ENCODE results near the gene ADORA1. TPM values are rescaled to one million over a fixed set of nuclear protein-coding genes. Genes with fewer than 3 reads are reported as not detected.

ADORA1 gene
- total RNA-seq, 2 experiments from 2014 or later = not detected

DNA sequence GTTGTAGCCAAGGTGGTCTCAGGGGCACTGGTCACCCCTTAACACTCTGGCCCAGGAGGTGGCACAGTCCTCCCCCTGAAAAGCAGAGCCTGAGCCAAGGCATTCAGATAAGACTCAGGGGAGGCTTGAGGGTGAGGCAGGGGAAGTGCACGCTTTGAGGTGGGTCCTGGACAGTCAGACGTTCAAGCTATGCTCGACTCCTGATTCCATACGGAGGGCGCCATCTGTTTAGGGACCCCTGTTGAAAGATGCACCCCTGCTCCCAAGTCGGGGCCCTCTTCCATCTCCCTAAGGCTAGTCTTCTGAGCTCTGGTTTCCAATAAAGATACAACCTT lies 71.9 kb downstream of the ADORA1 start:
- no peaks in the 10 kb centered on the region for H3K9me3 Mint-ChIP-seq
- DNase-seq = no peak
- H3K4me1 Mint-ChIP-seq = peaks cover 4% of the 10 kb centered on the region
- no peak overlapping the region for H3K27ac Mint-ChIP-seq
- no peaks in the 10 kb centered on the region for H3K27me3 Mint-ChIP-seq
- H3K36me3 Mint-ChIP-seq = no peaks in the 10 kb centered on the region
- no peak overlapping the region for H3K4me3 Mint-ChIP-seq

DNA sequence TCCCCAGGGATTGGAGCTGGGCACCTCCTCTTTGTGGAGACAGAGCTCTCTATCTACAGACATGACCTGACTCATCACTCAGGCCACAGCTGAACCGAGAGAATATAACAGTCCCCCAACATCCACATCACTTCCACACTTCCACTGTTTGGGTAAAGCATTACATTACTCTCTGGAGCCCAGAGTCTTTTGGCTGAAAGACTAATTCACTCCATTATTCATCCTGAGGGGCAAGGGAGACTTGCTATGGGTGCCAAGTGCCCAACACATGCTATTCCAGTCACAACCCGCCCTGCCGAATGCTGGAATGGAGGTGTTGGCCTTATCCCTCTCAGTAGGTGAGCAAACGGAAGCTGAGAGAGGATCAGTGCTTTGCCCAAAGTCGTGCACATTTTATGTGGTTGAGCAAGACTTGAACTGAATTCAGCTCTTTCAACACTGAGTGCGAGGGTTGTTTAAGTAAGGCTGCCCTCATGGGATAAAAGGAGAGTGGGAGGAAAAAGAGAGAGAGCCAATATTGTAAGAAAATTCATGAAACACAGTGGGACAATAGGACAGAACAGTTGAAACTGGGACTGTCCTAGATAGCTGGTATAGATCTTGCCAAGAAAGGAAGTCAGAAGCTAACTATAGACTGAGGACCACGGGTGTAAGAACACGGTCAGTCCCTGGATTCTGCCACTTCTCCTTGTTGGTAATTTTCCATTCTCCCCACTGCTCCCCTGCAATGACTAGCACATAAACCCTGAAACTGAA lies 72.5 kb downstream of the ADORA1 start:
- Mint-ChIP-seq H3K4me3 (no peak overlapping the region), H3K9me3 (no peaks in the 10 kb centered on the region), H3K36me3 (no peaks in the 10 kb centered on the region), H3K27ac (no peak overlapping the region), H3K4me1 (peaks cover 4% of the 10 kb centered on the region), H3K27me3 (no peaks in the 10 kb centered on the region)
- DNase-seq = no peak

DNA sequence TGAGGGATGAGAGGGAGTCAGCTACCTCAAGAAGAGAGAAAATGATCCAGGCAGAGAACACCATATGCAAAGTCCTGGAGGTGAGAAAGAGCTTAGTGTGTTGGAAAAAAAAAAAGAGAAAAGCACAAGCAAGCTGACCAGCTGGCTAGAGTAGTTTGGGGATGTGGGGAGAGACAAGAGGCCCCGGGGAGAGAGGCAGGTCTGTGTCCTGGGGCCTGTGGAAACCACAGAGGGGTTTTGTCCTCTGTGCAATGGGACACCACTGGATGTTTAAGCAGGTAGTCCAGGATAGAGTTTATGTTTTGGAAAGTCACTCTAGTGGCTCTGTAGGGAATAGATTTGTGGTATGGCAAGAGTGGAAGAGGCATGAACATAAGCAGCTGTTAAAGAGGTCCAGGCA lies 73.4 kb downstream of the ADORA1 start:
- Mint-ChIP-seq H3K36me3 (no peaks in the 10 kb centered on the region), H3K9me3 (no peaks in the 10 kb centered on the region), H3K4me3 (no peak overlapping the region), H3K4me1 (peaks cover 4% of the 10 kb centered on the region), H3K27me3 (no peaks in the 10 kb centered on the region), H3K27ac (no peak overlapping the region)
- no peak for DNase-seq

DNA sequence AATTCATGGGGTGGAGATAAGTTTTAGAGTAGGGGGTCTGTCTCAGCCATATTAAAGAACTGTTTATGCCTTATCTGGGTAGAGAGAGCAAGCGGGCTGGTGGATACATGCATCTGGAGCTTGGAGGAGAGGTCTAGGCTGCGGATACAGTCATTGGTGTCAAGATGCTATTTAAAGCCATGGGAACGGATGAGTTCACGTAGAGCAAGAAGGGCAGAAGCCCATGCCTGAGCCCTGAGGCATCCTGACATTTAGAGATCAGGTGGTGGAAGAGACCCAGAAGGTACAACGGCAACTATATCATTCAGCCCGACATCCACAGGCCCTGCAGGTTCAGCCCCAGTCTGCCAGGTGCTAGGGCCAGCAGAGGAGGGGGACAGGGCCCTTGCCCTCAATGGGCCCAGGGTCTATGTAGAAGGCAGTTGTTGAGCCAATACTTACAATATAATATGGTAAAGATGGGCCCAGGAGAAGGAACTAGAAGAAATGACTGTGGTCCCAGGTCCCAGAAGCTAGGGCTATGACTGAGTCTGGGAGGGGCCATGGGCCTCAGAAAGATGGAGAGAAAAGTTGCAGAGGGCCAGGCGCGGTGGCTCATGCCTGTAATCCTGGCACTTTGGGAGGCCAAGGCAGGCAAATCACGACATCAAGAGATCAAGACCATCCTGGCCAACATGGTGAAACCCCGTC lies 74.1 kb downstream of the ADORA1 start:
- H3K4me1 Mint-ChIP-seq = peaks cover 4% of the 10 kb centered on the region
- no peak overlapping the region for H3K27ac Mint-ChIP-seq

DNA sequence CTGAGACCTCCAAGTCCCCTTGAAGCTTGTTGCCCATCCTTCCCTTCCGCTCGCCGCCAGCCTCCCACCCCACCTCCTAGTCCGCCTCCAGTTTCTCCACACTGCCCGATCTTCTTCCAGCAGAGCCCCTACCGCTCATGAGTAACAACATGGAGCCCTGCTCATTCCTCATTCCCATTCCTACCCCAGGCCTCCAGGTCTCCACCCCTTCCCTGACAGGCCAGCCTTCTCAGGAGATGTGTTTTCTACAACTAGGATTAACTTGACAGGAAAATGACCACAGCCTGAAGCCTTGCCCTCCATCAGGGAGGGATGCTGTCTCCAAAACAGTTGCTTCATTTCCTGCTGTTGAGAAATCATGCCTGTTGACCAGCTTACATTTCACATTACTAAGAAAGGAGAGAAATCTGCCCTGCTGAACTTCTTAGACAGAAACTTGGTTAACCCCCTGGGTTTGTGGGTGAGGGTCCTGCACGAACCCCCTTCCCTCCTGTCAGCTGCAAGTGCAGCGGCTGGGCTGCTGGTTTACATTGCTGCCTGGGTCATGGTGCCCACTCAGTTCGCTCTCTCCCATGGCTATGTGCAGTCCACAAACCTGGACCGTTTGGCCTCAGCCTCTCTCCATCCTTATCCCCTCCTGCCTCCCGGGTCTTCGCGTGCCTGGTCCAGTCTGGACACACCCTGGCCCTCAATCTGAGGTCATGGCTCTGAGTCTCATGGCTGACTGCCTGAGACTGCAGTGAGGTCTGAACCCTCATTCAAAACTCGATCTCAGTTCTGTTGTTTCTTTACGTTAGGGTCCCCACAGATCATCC lies 75.1 kb downstream of the ADORA1 start:
- H3K4me1 Mint-ChIP-seq = peaks cover 3% of the 10 kb centered on the region

More for the DNA sequence above, 74.1 kb downstream of the ADORA1 start:
- no peak for DNase-seq
- no peak overlapping the region for H3K4me3 Mint-ChIP-seq
- no peaks in the 10 kb centered on the region for H3K27me3 Mint-ChIP-seq
- H3K9me3 Mint-ChIP-seq = no peaks in the 10 kb centered on the region
- no peaks in the 10 kb centered on the region for H3K36me3 Mint-ChIP-seq

DNA sequence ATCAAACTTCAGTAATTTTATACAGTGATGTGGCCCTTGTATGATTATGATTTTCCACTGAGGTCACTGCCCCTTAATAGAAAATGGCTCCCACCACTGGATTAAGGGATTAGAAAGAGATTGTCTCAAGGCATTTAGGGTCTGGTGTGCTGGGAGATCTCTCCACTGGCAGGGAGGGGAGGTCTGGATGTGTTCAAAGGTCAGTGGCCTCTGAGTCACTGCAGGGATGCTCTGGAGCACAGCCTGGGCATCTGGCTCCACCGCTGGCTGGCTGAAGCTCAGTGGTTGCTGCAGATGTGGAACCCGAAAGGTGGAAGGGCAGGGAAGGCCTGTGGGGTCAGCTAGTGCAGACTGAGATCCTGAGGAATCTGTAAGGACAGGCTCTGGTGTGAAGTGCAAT lies 77.2 kb downstream of the ADORA1 start:
- H3K4me3 Mint-ChIP-seq = no peak overlapping the region
- no peak overlapping the region for H3K27ac Mint-ChIP-seq
- H3K9me3 Mint-ChIP-seq = no peaks in the 10 kb centered on the region
- no peaks in the 10 kb centered on the region for H3K4me1 Mint-ChIP-seq
- DNase-seq = no peak
- no peaks in the 10 kb centered on the region for H3K27me3 Mint-ChIP-seq
- H3K36me3 Mint-ChIP-seq = no peaks in the 10 kb centered on the region

More for the DNA sequence above, 75.1 kb downstream of the ADORA1 start:
- Mint-ChIP-seq H3K9me3 (no peaks in the 10 kb centered on the region), H3K36me3 (no peaks in the 10 kb centered on the region), H3K27ac (no peak overlapping the region), H3K4me3 (no peak overlapping the region), H3K27me3 (no peaks in the 10 kb centered on the region)
- DNase-seq = no peak

DNA sequence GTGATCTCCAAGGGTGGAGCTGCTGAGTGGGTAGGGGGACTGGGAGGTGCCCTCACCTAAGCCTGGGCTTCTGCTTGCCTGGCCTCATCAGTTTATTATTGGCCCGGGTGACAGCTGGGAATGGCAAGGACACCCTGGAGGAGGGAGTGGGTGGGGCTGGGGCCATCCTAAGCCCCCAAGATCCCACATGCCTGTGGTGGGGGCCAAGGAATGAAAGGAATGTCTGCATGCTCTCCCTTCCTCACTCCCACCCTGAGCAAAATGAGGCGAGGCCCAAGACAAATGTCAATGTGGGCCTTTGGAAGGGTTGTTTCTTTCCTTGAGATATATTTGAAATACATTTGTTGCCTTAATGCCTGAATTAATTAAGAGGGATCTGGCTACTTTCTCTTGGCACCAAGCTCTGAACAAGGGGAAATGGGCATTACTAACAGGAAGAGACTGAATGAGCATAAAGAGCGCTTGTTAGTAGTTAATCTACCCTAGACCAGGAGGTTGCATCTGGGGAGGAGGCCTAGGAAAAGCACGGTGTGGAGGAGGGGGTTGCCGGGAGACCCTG lies 78.7 kb downstream of the ADORA1 start:
- no peak for DNase-seq
- no peak overlapping the region for H3K27ac Mint-ChIP-seq
- H3K9me3 Mint-ChIP-seq = no peaks in the 10 kb centered on the region
- no peaks in the 10 kb centered on the region for H3K36me3 Mint-ChIP-seq
- no peaks in the 10 kb centered on the region for H3K27me3 Mint-ChIP-seq
- H3K4me3 Mint-ChIP-seq = no peak overlapping the region
- no peaks in the 10 kb centered on the region for H3K4me1 Mint-ChIP-seq

DNA sequence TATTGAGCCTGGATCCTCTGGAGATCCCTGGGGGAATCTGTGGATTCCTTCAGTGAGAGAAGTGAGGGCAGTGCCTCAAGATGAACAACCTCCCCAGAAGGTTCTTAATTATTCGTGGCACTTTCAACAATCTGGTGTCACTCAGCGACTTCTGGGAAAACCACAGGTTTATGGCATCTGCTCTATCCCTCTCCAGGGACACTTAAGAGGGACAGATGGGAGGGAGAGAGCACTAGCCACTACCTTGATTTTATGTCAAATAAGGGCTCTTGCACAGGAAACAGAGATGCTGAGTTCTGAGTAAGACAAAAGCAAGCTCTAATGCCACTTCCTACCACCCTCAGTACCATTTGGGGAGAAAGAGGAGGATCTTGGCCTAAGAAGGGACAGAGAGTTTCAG lies 80.2 kb downstream of the ADORA1 start:
- DNase-seq = no peak
- Mint-ChIP-seq H3K4me1 (no peaks in the 10 kb centered on the region), H3K36me3 (no peaks in the 10 kb centered on the region), H3K4me3 (no peak overlapping the region), H3K9me3 (no peaks in the 10 kb centered on the region), H3K27ac (no peak overlapping the region), H3K27me3 (no peaks in the 10 kb centered on the region)

DNA sequence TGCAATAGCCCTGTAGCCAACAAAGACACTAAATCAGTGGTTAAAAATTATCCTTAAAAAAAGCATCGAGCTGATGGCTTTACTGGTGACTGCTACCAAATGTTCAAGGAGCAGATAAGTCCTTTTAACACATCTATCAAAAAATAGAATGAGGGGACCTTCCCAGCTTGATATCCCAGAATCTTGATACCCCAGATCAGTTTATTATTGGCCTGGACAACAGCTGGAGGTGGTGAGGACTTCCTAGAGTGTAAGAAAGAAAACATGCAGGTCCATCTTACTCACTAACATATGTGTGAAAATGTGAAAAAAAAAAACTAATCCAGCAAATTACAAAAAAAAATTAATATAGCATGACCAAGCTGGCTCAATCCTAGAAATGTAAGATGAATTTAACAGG lies 80.7 kb downstream of the ADORA1 start:
- Mint-ChIP-seq H3K4me1 (no peaks in the 10 kb centered on the region), H3K27ac (no peak overlapping the region), H3K9me3 (no peaks in the 10 kb centered on the region), H3K27me3 (no peaks in the 10 kb centered on the region), H3K4me3 (no peak overlapping the region), H3K36me3 (no peaks in the 10 kb centered on the region)
- no peak for DNase-seq

DNA sequence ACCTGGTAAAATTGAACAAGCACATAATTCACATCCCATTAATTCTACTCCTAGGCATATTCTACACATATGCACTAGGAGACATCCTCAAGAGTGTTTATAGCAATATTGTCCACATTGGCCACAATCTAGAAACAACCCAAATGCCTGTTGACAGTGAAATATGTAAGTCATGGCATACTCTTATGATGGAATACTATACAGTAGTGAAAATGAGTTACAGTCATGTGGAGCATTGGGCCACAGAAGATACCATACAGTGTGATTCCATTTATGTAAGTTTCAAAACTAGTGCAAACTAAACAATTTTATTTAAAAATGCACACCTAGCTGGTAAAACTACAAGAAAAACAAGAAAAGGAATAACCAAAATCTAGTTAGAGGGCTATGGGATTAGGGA lies 82.8 kb downstream of the ADORA1 start:
- Mint-ChIP-seq H3K27me3 (no peaks in the 10 kb centered on the region), H3K4me3 (no peak overlapping the region), H3K36me3 (no peaks in the 10 kb centered on the region), H3K27ac (no peak overlapping the region), H3K9me3 (no peaks in the 10 kb centered on the region), H3K4me1 (no peaks in the 10 kb centered on the region)
- DNase-seq = no peak

DNA sequence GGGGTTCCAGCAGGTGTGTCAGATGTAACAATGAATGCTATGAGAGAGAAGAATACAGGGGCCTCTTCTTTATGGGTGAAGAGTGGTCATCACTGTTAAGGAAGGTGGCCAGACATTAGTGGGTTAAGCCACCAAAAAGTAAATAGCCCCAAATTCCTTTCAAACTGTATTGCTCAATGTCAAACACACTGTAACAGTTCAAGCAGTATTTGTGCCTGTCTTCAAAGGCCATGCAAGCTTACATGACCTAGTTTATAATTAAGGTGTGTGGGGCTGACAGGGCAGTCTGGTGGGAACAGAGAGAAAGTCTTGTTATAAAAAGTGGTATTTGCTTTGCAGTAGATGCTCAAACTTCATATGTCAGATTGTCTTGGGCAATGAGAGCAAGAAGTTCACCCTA lies 83.5 kb downstream of the ADORA1 start:
- no peaks in the 10 kb centered on the region for H3K4me1 Mint-ChIP-seq
- no peak overlapping the region for H3K27ac Mint-ChIP-seq
- no peaks in the 10 kb centered on the region for H3K36me3 Mint-ChIP-seq
- H3K27me3 Mint-ChIP-seq = no peaks in the 10 kb centered on the region
- no peak overlapping the region for H3K4me3 Mint-ChIP-seq
- H3K9me3 Mint-ChIP-seq = no peaks in the 10 kb centered on the region
- no peak for DNase-seq

DNA sequence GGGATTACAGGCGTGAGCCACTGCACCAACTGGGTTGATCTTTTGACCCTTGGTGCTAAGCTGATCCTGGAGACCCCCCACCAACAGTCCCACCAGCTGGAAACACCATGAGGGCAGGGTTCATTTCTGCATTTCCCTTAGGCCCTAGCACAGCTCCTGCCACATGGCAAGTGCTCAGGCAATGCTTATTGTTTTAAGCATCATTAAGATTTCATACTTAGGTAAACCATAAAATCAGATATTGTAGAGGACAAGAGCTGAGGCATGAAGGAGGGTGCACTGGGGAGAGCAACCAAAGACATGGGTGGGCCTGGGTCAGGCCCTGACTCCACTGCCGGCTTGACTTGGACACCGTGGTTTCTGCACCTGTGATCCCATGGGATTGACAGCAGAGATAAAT lies 84.3 kb downstream of the ADORA1 start:
- H3K4me3 Mint-ChIP-seq = no peak overlapping the region
- DNase-seq = no peak
- no peaks in the 10 kb centered on the region for H3K36me3 Mint-ChIP-seq
- no peaks in the 10 kb centered on the region for H3K4me1 Mint-ChIP-seq
- H3K27me3 Mint-ChIP-seq = peaks cover 4% of the 10 kb centered on the region
- H3K27ac Mint-ChIP-seq = no peak overlapping the region
- no peaks in the 10 kb centered on the region for H3K9me3 Mint-ChIP-seq

DNA sequence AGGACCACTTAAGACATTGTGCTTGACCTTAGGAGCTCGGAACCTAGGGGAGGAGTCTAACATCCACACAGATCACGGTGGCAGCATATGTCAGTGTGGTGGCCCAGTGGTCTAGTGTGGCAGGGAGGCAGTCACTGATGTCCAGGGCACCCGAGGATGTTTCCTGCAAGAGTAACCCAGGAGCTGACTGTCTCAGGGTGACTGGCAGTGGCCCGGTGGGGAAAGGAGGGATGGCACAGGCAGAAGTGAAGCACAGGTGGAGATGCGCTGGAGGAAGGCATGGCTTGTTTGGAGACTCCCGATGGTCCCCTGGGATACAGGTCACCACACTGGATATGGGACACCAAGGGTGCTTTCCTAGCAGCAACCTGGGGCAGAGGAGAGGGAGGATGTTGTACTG lies 85.6 kb downstream of the ADORA1 start:
- Mint-ChIP-seq H3K27me3 (peaks cover 4% of the 10 kb centered on the region), H3K4me1 (no peaks in the 10 kb centered on the region), H3K36me3 (no peaks in the 10 kb centered on the region), H3K9me3 (no peaks in the 10 kb centered on the region), H3K27ac (no peak overlapping the region), H3K4me3 (no peak overlapping the region)
- DNase-seq = no peak

DNA sequence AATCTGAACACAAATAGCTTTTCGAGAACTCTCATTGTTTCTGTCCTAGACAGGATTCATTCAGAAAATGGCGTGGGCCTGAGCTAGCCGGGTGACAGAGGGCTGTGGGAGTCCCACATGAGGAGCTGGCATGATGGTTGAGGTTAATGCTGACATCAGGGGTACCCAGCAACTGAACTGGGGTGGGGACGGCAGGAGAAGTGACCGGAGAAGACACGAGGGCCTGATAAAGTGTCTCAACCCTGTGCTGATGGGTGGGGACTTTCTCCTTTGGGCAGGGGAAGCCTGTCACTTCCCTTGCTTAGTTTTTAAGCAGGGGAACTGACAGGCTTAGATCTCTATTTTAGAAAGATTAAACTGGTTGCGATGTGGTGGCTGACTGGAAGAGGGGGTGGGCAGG lies 87.3 kb downstream of the ADORA1 start:
- DNase-seq = no peak
- Mint-ChIP-seq H3K36me3 (no peaks in the 10 kb centered on the region), H3K27me3 (peaks cover 4% of the 10 kb centered on the region), H3K9me3 (no peaks in the 10 kb centered on the region), H3K4me3 (no peak overlapping the region), H3K4me1 (no peaks in the 10 kb centered on the region), H3K27ac (no peak overlapping the region)

DNA sequence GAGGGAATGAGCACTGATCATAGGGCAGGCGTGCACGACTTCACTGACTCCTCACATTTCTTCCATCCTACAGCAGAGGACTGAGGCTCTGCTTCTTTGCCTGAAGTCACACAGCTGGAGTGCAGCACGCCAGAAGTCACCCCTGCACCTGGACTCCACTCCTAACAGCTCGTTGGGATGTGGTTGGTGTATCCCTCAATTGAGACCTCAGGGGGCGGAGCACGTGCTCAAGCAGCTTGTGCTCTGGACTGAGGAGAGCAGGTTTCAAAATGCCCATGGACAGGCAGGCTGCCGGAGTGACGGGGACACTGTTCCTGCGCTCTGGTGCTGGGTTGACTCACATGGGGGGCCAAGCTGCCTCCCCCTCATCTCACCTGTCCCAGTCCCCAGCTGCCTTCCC lies 88.0 kb downstream of the ADORA1 start:
- Mint-ChIP-seq H3K27ac (no peak overlapping the region), H3K4me3 (no peak overlapping the region), H3K36me3 (no peaks in the 10 kb centered on the region), H3K4me1 (no peaks in the 10 kb centered on the region), H3K9me3 (no peaks in the 10 kb centered on the region), H3K27me3 (peaks cover 4% of the 10 kb centered on the region)
- DNase-seq = no peak
